Right lobe of liver (tissue), 6 donors: ENCODE measurements around the gene NWD2. TPM values are rescaled to one million over a fixed set of nuclear protein-coding genes. Genes with fewer than 3 reads are reported as not detected.

ENCODE experiments used
- ATAC-seq, 4 donors: fragments of 200-7000 bp; cut with Tn5 transposase; one replicate each; pipeline ENCODE4 v1.9.1; 2020; ENCODE audit warnings: mild to moderate bottlenecking in 4 of 4, moderate library complexity in 4 of 4
- DNase-seq, 3 donors: peaks; one replicate each; pipeline ENCODE4 v3.0.0-alpha.2; 2020
- H3K27ac ChIP-seq, 3 donors: fragments of 200-600 bp; one replicate each; pipeline ENCODE4 v1.8.0; 2022
- H3K27me3 ChIP-seq, 2 donors: fragments of 200-600 bp; one replicate each; pipeline ENCODE4 v1.8.0; 2022
- H3K36me3 ChIP-seq, 4 donors: fragments of 200-600 bp; sonication (generic) in 1 of 4; one replicate each; pipeline versions ENCODE4 v1.5.1 to v1.8.0; 2017 to 2022; ENCODE audit warnings: control low read depth in 1 of 4
- H3K4me1 ChIP-seq, 4 donors: fragments of 200-600 bp; sonication (generic) in 1 of 4; one replicate each; pipeline versions ENCODE4 v1.5.1 to v1.8.0; 2017 to 2022; ENCODE audit warnings: control low read depth in 1 of 4
- H3K4me3 ChIP-seq, 3 donors: fragments of 200-600 bp; one replicate each; pipeline ENCODE4 v1.8.0; 2022
- H3K9me3 ChIP-seq, 4 donors: fragments of 200-600 bp; sonication (generic) in 1 of 4; one replicate each; pipeline versions ENCODE4 v1.5.1 to v1.8.0; 2017 to 2022; ENCODE audit warnings: control low read depth in 1 of 4
- CTCF ChIP-seq, 4 donors: fragments of 200-600 bp in 3 of 4; fragments of 450-650 bp in 1 of 4; IDR thresholded peaks; one replicate each; pipeline versions ENCODE4 v1.5.1 to v1.8.0; 2016 to 2022; ENCODE audit warnings: antibody characterized with exemption in 4 of 4, mild to moderate bottlenecking in 2 of 4
- POLR2A ChIP-seq: fragments of 450-650 bp; IDR thresholded peaks from one replicate; pipeline ENCODE4 v1.6.1; 2017; ENCODE audit warnings: antibody characterized with exemption, mild to moderate bottlenecking
- WGBS: methylation state at CpG from one replicate; pipeline ENCODE4 v1.1.6; 2018; ENCODE audit warnings: low coverage, low lambda C conversion rate; ENCODE audit not compliant: insufficient coverage; ENCODE audit errors: missing lambda C conversion rate; 5-methylcytosine and 5-hydroxymethylcytosine counted together
- intact Hi-C, 2 donors: fragments of 100-400 bp; cut with DNase I; formaldehyde crosslinking; loops; one replicate each; pipeline versions ENCODE4 v1.11.2 to v1.14.1; 2022
- total RNA-seq, 6 experiments: library from RNA; depleted of rRNA in 2 of 6; stranded (reverse); fragments of >200 nt in 2 of 6; fragmentation: NEBNext Ultra II Directional in 3 of 6; extraction: Animal tissue kit (Norgen Biotek cat#: 25700) in 3 of 6; gene quantifications; one replicate each; pipeline versions ENCODE4 v1.1.0 to v1.2.4, GENCODE V29; 2016 to 2023
- donor health status: DM: no; HTN: yes; CAD: no.
- donor health status: DM: no; HTN: no; CAD: no.
- donor health status: DM: no; HTN: no; CAD: no.
- donor health status: DM: no; HTN: yes; CAD: no.
- donor health status: DM: no; HTN: yes; CAD: no.

Gene NWD2
- total RNA-seq, 6 experiments from 2014 or later: 0.05 TPM; not detected in 5

- no peaks in the 10 kb centered on the region for H3K9me3 ChIP-seq
- no peaks in the 10 kb centered on the region for H3K4me1 ChIP-seq
- TF ChIP-seq POLR2A: no peak
- TF ChIP-seq CTCF (IDR thresholded peaks at IDR 0.05): no peak
- intact Hi-C loops: no loop called here
- 76% methylated on average over 3 of the region's 6 CpGs for WGBS
- no peak for DNase-seq
- no peaks in the 10 kb centered on the region for H3K27me3 ChIP-seq
- no peak overlapping the region for H3K27ac ChIP-seq
- no peaks in the 10 kb centered on the region for H3K36me3 ChIP-seq
- ATAC-seq: no peak
- H3K4me3 ChIP-seq: no peak overlapping the region
Measured at GRCh38 chr4:37304612-37305011, 60.1 kb downstream of the NWD2 start.

GRCh38 chr4:37305984-37306383, 61.4 kb downstream of the NWD2 start:
- TF ChIP-seq POLR2A (no peak), CTCF (IDR thresholded peaks at IDR 0.05) (no peak)
- Histone ChIP-seq H3K4me3 (no peak overlapping the region), H3K36me3 (no peaks in the 10 kb centered on the region), H3K9me3 (no peaks in the 10 kb centered on the region), H3K4me1 (no peaks in the 10 kb centered on the region), H3K27ac (no peak overlapping the region), H3K27me3 (no peaks in the 10 kb centered on the region)
- 40% methylated on average over 1 of the region's 1 CpG for WGBS
- intact Hi-C loops: no loop called here
- ATAC-seq (no peak), DNase-seq (no peak)

GRCh38 chr4:37317104-37317643, 72.6 kb downstream of the NWD2 start:
- Histone ChIP-seq H3K27ac (no peak overlapping the region), H3K9me3 (no peaks in the 10 kb centered on the region), H3K36me3 (no peaks in the 10 kb centered on the region), H3K4me1 (no peaks in the 10 kb centered on the region), H3K4me3 (no peak overlapping the region), H3K27me3 (no peaks in the 10 kb centered on the region)
- DNase-seq (no peak), ATAC-seq (no peak)
- no peak for TF ChIP-seq POLR2A
- TF ChIP-seq CTCF (IDR thresholded peaks at IDR 0.05): no peak
- intact Hi-C loops: no loop called here
- whole genome bisulfite sequencing: 39% methylated on average over 3 of the region's 3 CpGs

DNA sequence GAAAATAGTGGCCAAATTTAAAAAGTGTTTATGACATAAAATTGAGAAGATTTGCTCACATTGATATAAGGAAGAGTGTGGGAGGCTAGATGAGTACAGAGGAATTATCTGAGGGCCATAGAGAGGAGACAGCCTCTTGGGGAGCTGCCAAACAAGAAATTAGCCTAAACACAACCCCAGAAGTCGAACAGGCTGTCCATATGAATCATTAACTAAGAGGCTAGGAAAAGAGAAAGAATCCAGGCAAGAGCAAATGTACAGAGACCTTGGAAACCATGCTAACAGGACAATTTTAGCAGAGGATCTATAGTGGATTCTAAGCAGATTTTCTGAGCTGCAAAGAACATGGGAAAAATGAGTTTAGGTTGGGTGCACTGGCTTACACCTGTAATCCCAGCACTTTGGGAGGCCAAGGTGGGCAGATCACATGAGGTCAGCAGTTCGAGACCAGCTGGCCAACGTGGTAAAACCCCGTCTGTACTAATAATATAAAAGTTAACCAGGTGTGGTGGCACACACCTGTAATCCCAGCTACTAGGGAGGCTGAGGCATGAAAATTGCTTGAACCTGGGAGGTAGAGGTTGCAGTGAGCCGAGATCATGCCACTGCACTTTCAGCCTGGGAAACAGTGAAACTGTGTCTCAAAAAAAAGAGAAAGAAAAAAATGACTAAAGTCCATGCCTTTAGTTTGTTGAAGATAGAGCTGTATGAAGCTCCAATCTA, 76.1 kb downstream of the NWD2 start:
- TF ChIP-seq CTCF (IDR thresholded peaks at IDR 0.05) (no peak), POLR2A (no peak)
- WGBS: 19% methylated on average over 5 of the region's 5 CpGs
- Histone ChIP-seq H3K36me3 (no peaks in the 10 kb centered on the region), H3K27me3 (no peaks in the 10 kb centered on the region), H3K9me3 (no peaks in the 10 kb centered on the region), H3K4me1 (no peaks in the 10 kb centered on the region), H3K27ac (no peak overlapping the region), H3K4me3 (no peak overlapping the region)
- ATAC-seq (peak in 3 of 4 donors; percentile 26 to 33 (median 30)), DNase-seq (no peak)
- intact Hi-C loops: no loop called here
